B cell (primary cell): Measurements from ENCODE around the gene KCNH5. TPM values are rescaled to one million over a fixed set of nuclear protein-coding genes. Genes with fewer than 3 reads are reported as not detected.

Source experiments
- ATAC-seq: fragments of 200-7000 bp; cut with Tn5 transposase; one replicate; pipeline ENCODE4 v1.10.0; 2021; ENCODE audit warnings: low read depth, mild to moderate bottlenecking, moderate number of reproducible peaks, moderate library complexity
- CTCF ChIA-PET: fragments of 350-600 bp; sonication (Branson Sonifier 250); formaldehyde crosslinking; loops from one replicate; lab custom pipeline; 2021; ENCODE audit warnings: antibody characterized with exemption, inconsistent platforms; lab: Charles Lee
- POLR2A ChIA-PET: fragments of 350-600 bp; sonication (Branson Sonifier 250); formaldehyde crosslinking; loops from one replicate; lab custom pipeline; 2021; ENCODE audit warnings: antibody characterized with exemption; lab: Charles Lee
- DNase-seq: peaks from one replicate; pipeline ENCODE4 v3.0.0; 2013
- H2AFZ ChIP-seq: 2 replicates; pipeline ENCODE4 v1.6.1; 2012; ENCODE audit warnings: mild to moderate bottlenecking, low read depth, low read length; ENCODE audit not compliant: insufficient read depth, poor library complexity, severe bottlenecking
- H3K27ac ChIP-seq, 2 donors: 1 replicate in 1 of 2; 2 replicates in 1 of 2; pipeline ENCODE4 v1.5.1; 2012 to 2013; ENCODE audit warnings: low read length in 2 of 2, mild to moderate bottlenecking in 2 of 2, moderate library complexity in 1 of 2
- H3K27me3 ChIP-seq, 4 experiments: fragments of 200-600 bp in 1 of 4; sonication (generic) in 1 of 4; replicated peaks in 1 of 4; 1 replicate in 2 of 4; 2 replicates in 2 of 4; pipeline versions ENCODE4 v1.6.1 to v1.7.0; 2013 to 2016; ENCODE audit warnings: low read length in 3 of 4, mild to moderate bottlenecking in 2 of 4, mixed read lengths in 1 of 4, moderate library complexity in 1 of 4; ENCODE audit not compliant: insufficient read depth in 4 of 4, control insufficient read depth in 3 of 4; ENCODE audit errors: control extremely low read depth in 1 of 4
- H3K36me3 ChIP-seq, 2 experiments: replicated peaks in 1 of 2; 1 replicate in 1 of 2; 2 replicates in 1 of 2; pipeline versions ENCODE4 v1.6.1 to v1.7.1; 2013; ENCODE audit warnings: low read length in 1 of 2; ENCODE audit not compliant: insufficient read depth in 2 of 2, control insufficient read depth in 1 of 2; ENCODE audit errors: control extremely low read depth in 1 of 2, extremely low read depth in 1 of 2
- H3K4me1 ChIP-seq, 2 donors: fragments of 200-600 bp in 1 of 2; sonication (generic) in 1 of 2; 1 replicate in 1 of 2; 2 replicates in 1 of 2; pipeline versions ENCODE4 v1.5.1 to v1.6.1; 2013 to 2017; ENCODE audit warnings: low read length in 2 of 2; ENCODE audit not compliant: control insufficient read depth in 2 of 2, insufficient read depth in 2 of 2
- H3K4me2 ChIP-seq: replicated peaks from 2 replicates; pipeline ENCODE3; 2012; ENCODE audit warnings: mild to moderate bottlenecking, low read depth, low read length; ENCODE audit not compliant: poor library complexity, severe bottlenecking
- H3K4me3 ChIP-seq, 5 experiments: fragments of 200-600 bp in 1 of 5; sonication (generic) in 1 of 5; 1 replicate in 3 of 5; 2 replicates in 2 of 5; pipeline versions ENCODE4 v1.5.1 to v1.7.0; 2011 to 2016; ENCODE audit warnings: low read length in 4 of 5, mild to moderate bottlenecking in 4 of 5, low read depth in 2 of 5, control low read depth in 1 of 5, moderate library complexity in 1 of 5; ENCODE audit not compliant: insufficient read depth in 1 of 5; ENCODE audit errors: control extremely low read depth in 1 of 5, extremely low read depth in 1 of 5
- H3K79me2 ChIP-seq: fragments of 200-600 bp; sonication (generic); one replicate; pipeline ENCODE4 v1.6.0; 2016; ENCODE audit warnings: low read length; ENCODE audit not compliant: control insufficient read depth, insufficient read depth
- H3K9ac ChIP-seq: fragments of 200-600 bp; sonication (generic); 2 replicates; pipeline ENCODE4 v1.6.1; 2017; ENCODE audit warnings: mild to moderate bottlenecking, low read length, moderate library complexity
- H3K9me3 ChIP-seq, 3 donors: one replicate each; pipeline versions ENCODE4 v1.6.1 to v1.7.1; 2013; ENCODE audit warnings: low read length in 2 of 3; ENCODE audit not compliant: control insufficient read depth in 2 of 3, insufficient read depth in 1 of 3; ENCODE audit errors: control extremely low read depth in 1 of 3
- H4K20me1 ChIP-seq: 2 replicates; pipeline ENCODE4 v1.6.0; 2012; ENCODE audit warnings: mild to moderate bottlenecking, low read length; ENCODE audit not compliant: insufficient read depth, control insufficient read depth, poor library complexity, severe bottlenecking
- H3K27ac Mint-ChIP-seq: one replicate; pipeline ENCODE4 v1.8.0; 2021; ENCODE audit warnings: mixed read lengths
- H3K27me3 Mint-ChIP-seq: one replicate; pipeline ENCODE4 v1.8.0; 2021; ENCODE audit warnings: mixed read lengths
- H3K4me1 Mint-ChIP-seq: one replicate; pipeline ENCODE4 v1.8.0; 2021; ENCODE audit warnings: mixed read lengths
- H3K4me3 Mint-ChIP-seq: one replicate; pipeline ENCODE4 v1.8.0; 2021; ENCODE audit warnings: mixed read lengths
- H3K9me3 Mint-ChIP-seq: one replicate; pipeline ENCODE4 v1.8.0; 2022; ENCODE audit warnings: mixed read lengths; ENCODE audit not compliant: insufficient read depth
- EZH2 ChIP-seq: IDR thresholded peaks from 2 replicates; pipeline ENCODE4 v1.6.1; 2012; ENCODE audit warnings: borderline replicate concordance, low read depth, mild to moderate bottlenecking, moderate library complexity, low read length; ENCODE audit not compliant: insufficient read depth, poor library complexity, severe bottlenecking
- WGBS: methylation state at CpG from one replicate; pipeline ENCODE4 v1.1.5; 2013; ENCODE audit warnings: missing lambda C conversion rate; ENCODE audit not compliant: insufficient coverage; 5-methylcytosine and 5-hydroxymethylcytosine counted together
- intact Hi-C: fragments of 100-400 bp; cut with micrococcal nuclease; formaldehyde crosslinking; loops from one replicate; pipeline ENCODE4 v1.10.0; 2022
- polyA plus RNA-seq: library from polyadenylated mRNA; depleted of rRNA; stranded (reverse); fragments of >200 nt; gene quantifications from 2 replicates; pipeline ENCODE4 v1.2.3, GENCODE V29; 2012
- total RNA-seq, 2 donors: library from RNA; stranded (reverse); fragments of 120-200 nt in 1 of 2; gene quantifications; 1 replicate in 1 of 2; 2 replicates in 1 of 2; pipeline versions ENCODE4 v1.2.3 to v1.2.4, GENCODE V29; 2013 to 2022
- TF ChIP-seq, protein P1 (sequence below): fragments of 200-600 bp; IDR thresholded peaks from one replicate; pipeline ENCODE4 v1.8.0; 2022; ENCODE audit warnings: antibody characterized with exemption, mild to moderate bottlenecking

Gene KCNH5
- total and polyA plus RNA-seq, 2 donors (not counting 1 experiment from before 2014, with no cell fraction given), result not detected

DNA sequence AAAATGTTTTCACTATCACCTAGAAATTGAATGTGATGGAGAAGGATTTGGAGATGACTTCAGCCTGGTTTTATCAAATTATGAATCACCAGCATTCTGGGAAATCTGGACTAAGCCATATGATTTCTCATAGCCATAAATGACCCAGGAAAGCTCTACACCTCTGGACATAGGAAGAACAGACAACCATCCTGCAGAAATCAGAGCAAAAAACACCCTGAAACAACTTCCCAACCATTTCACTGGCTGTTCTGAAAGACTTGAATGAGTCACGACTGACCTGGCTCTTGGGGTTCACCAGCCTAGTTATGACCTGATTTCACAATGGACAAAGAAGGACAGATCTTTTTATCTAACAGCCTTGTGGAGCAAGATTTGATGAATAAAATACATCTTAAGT is 123.8 kb downstream of the KCNH5 start:
- Mint-ChIP-seq H3K27me3 (no peaks in the 10 kb centered on the region), H3K9me3 (no peaks in the 10 kb centered on the region), H3K27ac (no peak overlapping the region), H3K4me1 (no peaks in the 10 kb centered on the region), H3K4me3 (no peak overlapping the region)
- ChIA-PET CTCF (no interaction called here), POLR2A (no interaction called here)
- TF ChIP-seq, protein P1, sequence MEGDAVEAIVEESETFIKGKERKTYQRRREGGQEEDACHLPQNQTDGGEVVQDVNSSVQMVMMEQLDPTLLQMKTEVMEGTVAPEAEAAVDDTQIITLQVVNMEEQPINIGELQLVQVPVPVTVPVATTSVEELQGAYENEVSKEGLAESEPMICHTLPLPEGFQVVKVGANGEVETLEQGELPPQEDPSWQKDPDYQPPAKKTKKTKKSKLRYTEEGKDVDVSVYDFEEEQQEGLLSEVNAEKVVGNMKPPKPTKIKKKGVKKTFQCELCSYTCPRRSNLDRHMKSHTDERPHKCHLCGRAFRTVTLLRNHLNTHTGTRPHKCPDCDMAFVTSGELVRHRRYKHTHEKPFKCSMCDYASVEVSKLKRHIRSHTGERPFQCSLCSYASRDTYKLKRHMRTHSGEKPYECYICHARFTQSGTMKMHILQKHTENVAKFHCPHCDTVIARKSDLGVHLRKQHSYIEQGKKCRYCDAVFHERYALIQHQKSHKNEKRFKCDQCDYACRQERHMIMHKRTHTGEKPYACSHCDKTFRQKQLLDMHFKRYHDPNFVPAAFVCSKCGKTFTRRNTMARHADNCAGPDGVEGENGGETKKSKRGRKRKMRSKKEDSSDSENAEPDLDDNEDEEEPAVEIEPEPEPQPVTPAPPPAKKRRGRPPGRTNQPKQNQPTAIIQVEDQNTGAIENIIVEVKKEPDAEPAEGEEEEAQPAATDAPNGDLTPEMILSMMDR, result no peak
- Histone ChIP-seq H3K9me3 (no peaks in the 10 kb centered on the region), H3K36me3 (no peaks in the 10 kb centered on the region), H3K9ac (no peak overlapping the region), H2AFZ (no peak overlapping the region), H3K4me3 (no peak overlapping the region), H3K27me3 (no peaks in the 10 kb centered on the region), H3K4me2 (no peak overlapping the region), H4K20me1 (no peaks in the 10 kb centered on the region), H3K4me1 (no peaks in the 10 kb centered on the region), H3K79me2 (no peaks in the 10 kb centered on the region), H3K27ac (no peak overlapping the region)
- intact Hi-C loops, result no loop called here
- DNase-seq, result no peak
- WGBS, result no CpG with 5 or more reads among the region's 1 CpG
- ATAC-seq, result no peak

DNA sequence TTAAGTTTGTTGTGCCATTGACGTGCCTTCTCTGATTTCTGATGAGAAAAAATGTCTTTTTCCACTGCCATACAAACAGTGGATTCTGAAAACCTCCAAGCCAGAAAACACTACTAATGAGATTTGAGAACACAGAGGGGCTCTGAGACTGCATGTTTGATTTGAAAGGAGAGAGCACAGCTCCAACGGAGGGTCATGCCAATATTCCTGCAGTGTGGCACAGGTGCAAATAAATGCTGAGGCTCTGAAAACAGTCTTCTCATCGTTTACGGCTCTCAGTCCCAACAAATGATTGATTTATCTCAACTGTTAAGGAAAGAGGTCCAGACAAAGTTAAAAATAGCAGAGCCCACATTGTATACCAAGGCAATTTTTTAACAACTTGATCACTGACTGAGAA is 128.7 kb downstream of the KCNH5 start:
- Histone ChIP-seq H3K9me3 (no peaks in the 10 kb centered on the region), H3K9ac (no peak overlapping the region), H3K79me2 (no peaks in the 10 kb centered on the region), H3K27ac (no peak overlapping the region), H3K4me3 (no peak overlapping the region), H4K20me1 (no peaks in the 10 kb centered on the region), H3K36me3 (no peaks in the 10 kb centered on the region), H3K4me1 (no peaks in the 10 kb centered on the region), H3K4me2 (no peak overlapping the region), H2AFZ (no peak overlapping the region), H3K27me3 (no peaks in the 10 kb centered on the region)
- H3K4me1 Mint-ChIP-seq, result no peaks in the 10 kb centered on the region
- POLR2A ChIA-PET, result no interaction called here
- no peaks in the 10 kb centered on the region for H3K9me3 Mint-ChIP-seq
- intact Hi-C loops, result no loop called here
- H3K27ac Mint-ChIP-seq, result no peak overlapping the region
- 47% methylated on average over 3 of the region's 4 CpGs for WGBS
- CTCF ChIA-PET, result no interaction called here
- DNase-seq (no peak), ATAC-seq (no peak)
- H3K27me3 Mint-ChIP-seq, result no peaks in the 10 kb centered on the region
- TF ChIP-seq, protein P1, result no peak
- TF ChIP-seq EZH2, result no peak
- no peak overlapping the region for H3K4me3 Mint-ChIP-seq
